ENCODE measurements around the gene ILRUN. TPM values are rescaled to one million over a fixed set of nuclear protein-coding genes. Genes with fewer than 3 reads are reported as not detected.

ILRUN gene
- total and polyA plus RNA-seq, 9 of the 15 experiments (the other 6 are each of a cell fraction or from before 2014, with no cell fraction given) = 24.9 to 78.9 (median 53.4) TPM

DNA sequence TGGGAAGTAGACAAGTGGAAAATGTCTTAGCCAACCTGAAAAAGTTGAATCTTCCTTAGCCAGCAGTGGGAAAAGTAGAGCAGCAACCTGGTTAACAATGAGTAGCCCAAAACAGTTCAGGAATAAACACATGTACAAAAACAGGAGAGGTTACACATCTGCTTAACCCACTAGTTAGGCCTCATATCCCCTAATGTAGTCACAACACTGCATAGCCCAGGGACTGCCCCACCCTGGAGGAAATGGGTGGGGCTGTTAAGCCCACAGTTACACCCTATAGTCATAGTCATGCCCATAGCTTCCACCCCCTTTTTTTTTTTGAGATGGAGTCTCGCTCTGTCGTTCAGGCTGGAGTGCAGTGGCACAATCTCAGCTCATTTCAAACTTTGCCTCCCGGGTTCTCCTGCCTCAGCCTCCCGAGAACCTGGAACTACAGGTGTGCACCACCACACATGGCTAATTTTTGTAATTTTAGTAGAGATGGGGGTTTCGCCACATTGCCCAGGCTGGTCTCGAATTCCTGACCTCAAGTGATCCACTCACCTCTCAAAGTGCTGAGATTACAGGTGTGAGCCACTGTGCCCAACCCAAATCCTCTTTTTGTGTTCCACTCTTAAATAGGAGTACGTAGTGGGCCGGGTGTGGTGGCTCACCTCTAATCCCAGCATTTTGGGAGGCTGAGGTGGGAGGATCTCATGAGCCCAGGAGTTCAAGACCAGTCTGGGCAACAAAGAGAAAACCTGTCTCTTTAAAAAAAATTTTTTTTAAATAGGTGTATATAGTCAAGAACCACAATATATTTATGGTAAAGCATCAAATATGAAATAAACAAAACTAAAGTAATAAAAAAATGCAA lies 24.5 kb downstream of the ILRUN start (continued):
- TF ChIP-seq, protein P1, sequence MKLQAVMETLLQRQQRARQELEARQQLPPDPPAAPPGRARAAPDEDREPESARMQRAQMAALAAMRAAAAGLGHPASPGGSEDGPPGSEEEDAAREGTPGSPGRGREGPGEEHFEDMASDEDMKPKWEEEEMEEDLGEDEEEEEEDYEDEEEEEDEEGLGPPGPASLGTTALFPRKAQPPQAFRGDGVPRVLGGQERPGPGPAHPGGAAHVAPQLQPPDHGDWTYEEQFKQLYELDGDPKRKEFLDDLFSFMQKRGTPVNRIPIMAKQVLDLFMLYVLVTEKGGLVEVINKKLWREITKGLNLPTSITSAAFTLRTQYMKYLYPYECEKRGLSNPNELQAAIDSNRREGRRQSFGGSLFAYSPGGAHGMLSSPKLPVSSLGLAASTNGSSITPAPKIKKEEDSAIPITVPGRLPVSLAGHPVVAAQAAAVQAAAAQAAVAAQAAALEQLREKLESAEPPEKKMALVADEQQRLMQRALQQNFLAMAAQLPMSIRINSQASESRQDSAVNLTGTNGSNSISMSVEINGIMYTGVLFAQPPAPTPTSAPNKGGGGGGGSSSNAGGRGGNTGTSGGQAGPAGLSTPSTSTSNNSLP (IDR thresholded peaks at IDR 0.05; ENCODE audit: borderline replicate concordance, low read depth, low read length) = no peak
- TF ChIP-seq, protein P2, sequence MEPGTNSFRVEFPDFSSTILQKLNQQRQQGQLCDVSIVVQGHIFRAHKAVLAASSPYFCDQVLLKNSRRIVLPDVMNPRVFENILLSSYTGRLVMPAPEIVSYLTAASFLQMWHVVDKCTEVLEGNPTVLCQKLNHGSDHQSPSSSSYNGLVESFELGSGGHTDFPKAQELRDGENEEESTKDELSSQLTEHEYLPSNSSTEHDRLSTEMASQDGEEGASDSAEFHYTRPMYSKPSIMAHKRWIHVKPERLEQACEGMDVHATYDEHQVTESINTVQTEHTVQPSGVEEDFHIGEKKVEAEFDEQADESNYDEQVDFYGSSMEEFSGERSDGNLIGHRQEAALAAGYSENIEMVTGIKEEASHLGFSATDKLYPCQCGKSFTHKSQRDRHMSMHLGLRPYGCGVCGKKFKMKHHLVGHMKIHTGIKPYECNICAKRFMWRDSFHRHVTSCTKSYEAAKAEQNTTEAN (CRISPR knock-in tag; IDR thresholded peaks at IDR 0.05) = no peak
- TF ChIP-seq LEF1 (IDR thresholded peaks at IDR 0.05) (no peak), RCOR1 (IDR thresholded peaks at IDR 0.05; ENCODE audit: borderline replicate concordance in 1 of 2, low read depth in 2 of 2, low read length in 2 of 2) (peak in 1 of 2 experiments; percentile 57; a peak in 1 of 4 replicates), TBP (optimal IDR thresholded peaks at IDR 0.05; ENCODE audit: low read depth, low read length) (no peak), ZNF830 (CRISPR knock-in tag; IDR thresholded peaks at IDR 0.05) (no peak), SNRNP70 (optimal IDR thresholded peaks at IDR 0.05; ENCODE audit: low read depth, low read length) (no peak), ZNF586 (CRISPR knock-in tag; conservative IDR thresholded peaks at IDR 0.05) (no peak), RAD21 (CRISPR knock-in tag; conservative IDR thresholded peaks at IDR 0.05 in 1 of 2, IDR thresholded peaks at IDR 0.05 in 1 of 2) (peak in 1 of 2 experiments; percentile 7; a peak in 1 of 4 replicates), BDP1 (IDR thresholded peaks at IDR 0.05; ENCODE audit: insufficient read depth, insufficient read length) (no peak), HDGF (IDR thresholded peaks at IDR 0.05) (no peak), SMAD4 (CRISPR knock-in tag; conservative IDR thresholded peaks at IDR 0.05) (peak; percentile 60), ZNF444 (CRISPR knock-in tag; IDR thresholded peaks at IDR 0.05) (no peak), ZKSCAN1 (IDR thresholded peaks at IDR 0.05; ENCODE audit: low read depth, low read length) (no peak), SETDB1 (IDR thresholded peaks at IDR 0.05; ENCODE audit: low read length) (no peak)
- TF ChIP-seq, protein P3, sequence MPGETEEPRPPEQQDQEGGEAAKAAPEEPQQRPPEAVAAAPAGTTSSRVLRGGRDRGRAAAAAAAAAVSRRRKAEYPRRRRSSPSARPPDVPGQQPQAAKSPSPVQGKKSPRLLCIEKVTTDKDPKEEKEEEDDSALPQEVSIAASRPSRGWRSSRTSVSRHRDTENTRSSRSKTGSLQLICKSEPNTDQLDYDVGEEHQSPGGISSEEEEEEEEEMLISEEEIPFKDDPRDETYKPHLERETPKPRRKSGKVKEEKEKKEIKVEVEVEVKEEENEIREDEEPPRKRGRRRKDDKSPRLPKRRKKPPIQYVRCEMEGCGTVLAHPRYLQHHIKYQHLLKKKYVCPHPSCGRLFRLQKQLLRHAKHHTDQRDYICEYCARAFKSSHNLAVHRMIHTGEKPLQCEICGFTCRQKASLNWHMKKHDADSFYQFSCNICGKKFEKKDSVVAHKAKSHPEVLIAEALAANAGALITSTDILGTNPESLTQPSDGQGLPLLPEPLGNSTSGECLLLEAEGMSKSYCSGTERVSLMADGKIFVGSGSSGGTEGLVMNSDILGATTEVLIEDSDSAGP (CRISPR knock-in tag; IDR thresholded peaks at IDR 0.05) = no peak
- TF ChIP-seq, protein P4, sequence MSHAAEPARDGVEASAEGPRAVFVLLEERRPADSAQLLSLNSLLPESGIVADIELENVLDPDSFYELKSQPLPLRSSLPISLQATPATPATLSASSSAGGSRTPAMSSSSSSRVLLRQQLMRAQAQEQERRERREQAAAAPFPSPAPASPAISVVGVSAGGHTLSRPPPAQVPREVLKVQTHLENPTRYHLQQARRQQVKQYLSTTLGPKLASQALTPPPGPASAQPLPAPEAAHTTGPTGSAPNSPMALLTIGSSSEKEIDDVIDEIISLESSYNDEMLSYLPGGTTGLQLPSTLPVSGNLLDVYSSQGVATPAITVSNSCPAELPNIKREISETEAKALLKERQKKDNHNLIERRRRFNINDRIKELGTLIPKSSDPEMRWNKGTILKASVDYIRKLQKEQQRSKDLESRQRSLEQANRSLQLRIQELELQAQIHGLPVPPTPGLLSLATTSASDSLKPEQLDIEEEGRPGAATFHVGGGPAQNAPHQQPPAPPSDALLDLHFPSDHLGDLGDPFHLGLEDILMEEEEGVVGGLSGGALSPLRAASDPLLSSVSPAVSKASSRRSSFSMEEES (CRISPR knock-in tag; IDR thresholded peaks at IDR 0.05) = no peak
- TF ChIP-seq, protein P5, sequence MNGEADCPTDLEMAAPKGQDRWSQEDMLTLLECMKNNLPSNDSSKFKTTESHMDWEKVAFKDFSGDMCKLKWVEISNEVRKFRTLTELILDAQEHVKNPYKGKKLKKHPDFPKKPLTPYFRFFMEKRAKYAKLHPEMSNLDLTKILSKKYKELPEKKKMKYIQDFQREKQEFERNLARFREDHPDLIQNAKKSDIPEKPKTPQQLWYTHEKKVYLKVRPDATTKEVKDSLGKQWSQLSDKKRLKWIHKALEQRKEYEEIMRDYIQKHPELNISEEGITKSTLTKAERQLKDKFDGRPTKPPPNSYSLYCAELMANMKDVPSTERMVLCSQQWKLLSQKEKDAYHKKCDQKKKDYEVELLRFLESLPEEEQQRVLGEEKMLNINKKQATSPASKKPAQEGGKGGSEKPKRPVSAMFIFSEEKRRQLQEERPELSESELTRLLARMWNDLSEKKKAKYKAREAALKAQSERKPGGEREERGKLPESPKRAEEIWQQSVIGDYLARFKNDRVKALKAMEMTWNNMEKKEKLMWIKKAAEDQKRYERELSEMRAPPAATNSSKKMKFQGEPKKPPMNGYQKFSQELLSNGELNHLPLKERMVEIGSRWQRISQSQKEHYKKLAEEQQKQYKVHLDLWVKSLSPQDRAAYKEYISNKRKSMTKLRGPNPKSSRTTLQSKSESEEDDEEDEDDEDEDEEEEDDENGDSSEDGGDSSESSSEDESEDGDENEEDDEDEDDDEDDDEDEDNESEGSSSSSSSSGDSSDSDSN (IDR thresholded peaks at IDR 0.05; ENCODE audit: borderline replicate concordance in 1 of 2, low read depth in 2 of 2, low read length in 2 of 2) = no peak

Measured in K562 (cell line).